GM18873 (cell line): ENCODE measurements around the gene PLA2G2F.
"Not testable (repeated sequence)": the region's sequence is repeated elsewhere in the genome, so short reads cannot be mapped to it uniquely, and the experiment has no call there.

Experiments used
- ATAC-seq: cut with Tn5 transposase; IDR thresholded peaks from one replicate; pipeline ENCODE4 v1.9.1; 2021; ENCODE audit warnings: mild to moderate bottlenecking, moderate library complexity, moderate number of reproducible peaks; ENCODE audit not compliant: unreplicated experiment, low FRiP score

PLA2G2F gene

DNA sequence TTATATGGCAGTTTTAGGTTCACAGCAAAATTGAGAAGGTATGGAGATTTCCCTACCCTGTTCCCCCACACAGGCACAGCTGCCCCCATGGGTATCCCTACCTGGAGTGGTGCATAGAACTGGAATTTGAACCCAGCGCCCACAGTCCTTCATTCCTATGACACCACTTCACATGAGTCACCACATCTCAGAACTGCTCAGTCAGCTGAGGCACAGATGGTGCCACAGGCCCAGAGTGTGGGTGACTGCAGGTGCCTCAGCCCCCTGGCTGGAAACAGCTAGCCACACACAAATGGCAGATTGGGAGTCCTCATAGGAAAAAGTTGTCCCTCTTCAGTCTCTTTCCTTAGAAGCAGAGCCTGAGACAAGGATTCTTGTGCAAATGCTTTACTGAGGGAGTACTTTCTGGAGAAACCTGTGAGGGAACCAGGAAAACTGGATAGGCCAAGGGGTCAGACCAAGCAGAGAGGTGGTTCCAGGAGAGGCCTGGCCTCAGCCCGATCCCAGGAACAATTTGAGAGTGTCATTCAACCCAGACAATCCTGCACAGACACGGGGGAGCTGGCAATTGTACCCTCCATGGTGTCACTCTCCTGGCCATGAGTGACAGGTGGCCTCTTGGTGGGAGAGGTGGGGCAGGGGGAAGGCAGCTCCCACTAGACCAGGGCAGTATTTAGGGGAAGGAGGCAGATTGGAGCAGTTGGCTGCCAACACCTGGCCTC, 26.7 kb upstream of the PLA2G2F start:
- no peak for ATAC-seq

- ATAC-seq, result no peak
Measured at GRCh38 chr1:20114021-20114648, 25.0 kb upstream of the PLA2G2F start.

DNA sequence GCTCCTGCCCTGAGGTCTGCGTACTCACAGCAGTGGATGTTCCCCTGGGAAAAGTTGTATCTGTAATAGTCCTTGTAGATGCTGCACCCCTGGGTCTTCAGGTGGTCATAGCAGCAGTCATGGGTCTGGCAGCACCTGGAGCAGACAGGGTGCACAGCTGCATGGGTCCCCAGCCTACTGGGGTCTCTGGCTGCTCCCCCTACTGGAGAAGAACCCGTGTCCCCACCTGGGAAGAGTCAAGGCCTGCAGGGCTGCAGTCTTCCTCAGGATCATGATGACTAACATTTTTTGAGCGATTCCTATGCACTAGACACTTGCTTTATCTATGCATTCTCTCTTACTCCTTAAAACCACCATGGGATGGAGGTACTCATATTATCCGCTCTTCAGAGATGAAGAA, 23.6 kb upstream of the PLA2G2F start:
- no peak for ATAC-seq

- no peak for ATAC-seq
Measured at GRCh38 chr1:20115916-20116315, 23.2 kb upstream of the PLA2G2F start.

DNA sequence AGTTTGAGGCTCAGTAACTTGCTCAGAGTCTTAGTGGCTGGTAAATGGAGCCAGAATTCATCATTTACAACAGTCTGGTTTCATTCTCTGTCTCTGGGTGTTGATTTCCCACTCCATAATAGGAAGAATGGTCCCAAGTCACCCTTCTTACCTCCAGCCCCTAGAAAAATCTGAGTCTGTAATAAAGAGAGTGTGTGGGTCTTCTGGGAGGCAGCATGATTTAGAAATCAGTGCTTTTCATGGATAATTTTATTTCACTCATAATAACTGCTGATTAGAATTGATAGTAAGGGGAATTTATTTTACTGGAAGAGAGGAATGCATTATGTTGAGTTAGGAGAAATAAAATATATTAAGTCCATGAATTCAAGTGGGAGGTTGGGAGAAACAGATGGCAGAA, 21.9 kb upstream of the PLA2G2F start:
- no peak for ATAC-seq

DNA sequence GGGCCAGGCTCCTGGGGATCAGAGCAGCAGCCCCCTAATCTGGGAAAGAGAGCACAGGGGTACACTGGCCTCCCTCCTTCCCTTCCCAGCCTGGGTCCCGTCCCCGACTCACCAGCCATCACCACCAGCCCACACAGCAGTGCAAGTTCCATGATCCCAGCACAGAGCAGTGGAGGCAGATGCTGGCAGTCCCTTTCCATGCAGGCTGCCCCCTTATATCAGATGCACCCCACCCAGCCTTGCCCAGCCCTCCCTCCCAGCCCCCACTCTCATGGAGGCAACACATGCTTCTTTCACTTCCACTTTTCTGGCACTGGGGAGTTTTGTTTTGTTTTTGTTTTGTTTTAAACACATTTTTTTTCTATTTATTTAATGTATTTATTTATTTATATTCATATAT, 19.8 kb upstream of the PLA2G2F start, which contains the start of gene PLA2G2D:
TSS of gene PLA2G2D (minus strand) at position 190 of the 400 bp plus-strand sequence. CDS start at position 152, 38 bp downstream.
- no peak for ATAC-seq

GRCh38 chr1:20120796-20121195, 18.3 kb upstream of the PLA2G2F start:
- no peak for ATAC-seq

- no peak for ATAC-seq
Measured at GRCh38 chr1:20123722-20124455, 15.2 kb upstream of the PLA2G2F start.

DNA sequence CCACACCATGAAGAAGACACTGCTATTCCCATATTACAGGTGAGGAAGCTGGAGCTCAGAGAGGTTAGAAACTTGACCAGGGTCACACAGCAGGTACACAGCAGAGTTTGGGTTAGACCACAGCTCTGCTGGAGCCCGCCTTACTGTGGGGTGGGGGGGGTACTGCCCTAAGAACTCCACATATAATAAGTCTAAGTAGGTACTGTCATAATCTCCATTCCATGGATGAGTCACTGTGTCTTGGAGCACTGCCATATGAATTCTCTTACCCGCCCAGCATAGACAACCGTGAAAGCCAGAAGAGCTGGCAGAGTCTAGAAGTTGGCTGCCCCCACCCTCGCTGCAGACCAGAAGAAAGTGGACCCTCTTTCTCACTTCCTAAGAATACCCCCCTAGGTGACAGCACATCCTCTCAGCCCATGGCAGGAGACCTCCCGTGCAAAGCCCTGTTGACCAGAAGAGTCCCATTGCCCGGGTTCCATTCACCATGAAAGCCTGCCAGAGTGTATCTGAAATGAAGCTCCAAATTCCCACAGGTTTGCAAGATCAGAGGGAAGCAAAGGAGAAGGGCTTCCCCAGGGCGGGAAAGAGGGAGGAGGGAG, 14.6 kb upstream of the PLA2G2F start:
- no peak for ATAC-seq

- no peak for ATAC-seq
Measured at GRCh38 chr1:20125100-20125499, 14.0 kb upstream of the PLA2G2F start.

GRCh38 chr1:20126041-20126805, 12.9 kb upstream of the PLA2G2F start:
- ATAC-seq, result no peak

GRCh38 chr1:20126806-20127440, 12.2 kb upstream of the PLA2G2F start:
- ATAC-seq, result no peak

- not testable (repeated sequence) for ATAC-seq
Measured at GRCh38 chr1:20130518-20130917, 8.6 kb upstream of the PLA2G2F start.

- no peak for ATAC-seq
Measured at GRCh38 chr1:20134995-20135394, 4.1 kb upstream of the PLA2G2F start.

GRCh38 chr1:20136249-20136648, 2.9 kb upstream of the PLA2G2F start:
- no peak for ATAC-seq

DNA sequence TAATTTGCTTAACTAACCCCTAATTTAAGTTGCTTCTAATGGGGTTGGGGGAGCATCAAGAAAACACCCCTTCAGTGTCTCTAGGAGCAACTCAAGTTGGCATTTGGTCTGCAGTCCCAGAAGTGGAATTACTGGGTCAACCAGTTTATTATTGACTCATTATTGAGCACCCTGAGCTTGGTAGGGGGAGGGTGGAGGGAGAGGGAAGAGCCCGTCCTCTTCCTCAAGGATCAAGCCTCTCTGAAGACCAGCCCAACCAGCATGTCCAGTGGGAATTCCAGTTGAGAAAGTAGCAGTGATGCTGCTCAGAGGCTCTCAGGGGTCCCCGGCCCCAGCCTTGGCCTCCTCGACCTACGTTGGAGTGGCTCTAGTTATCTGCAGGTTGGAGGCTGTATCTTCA, 2.1 kb upstream of the PLA2G2F start:
- ATAC-seq, result no peak

DNA sequence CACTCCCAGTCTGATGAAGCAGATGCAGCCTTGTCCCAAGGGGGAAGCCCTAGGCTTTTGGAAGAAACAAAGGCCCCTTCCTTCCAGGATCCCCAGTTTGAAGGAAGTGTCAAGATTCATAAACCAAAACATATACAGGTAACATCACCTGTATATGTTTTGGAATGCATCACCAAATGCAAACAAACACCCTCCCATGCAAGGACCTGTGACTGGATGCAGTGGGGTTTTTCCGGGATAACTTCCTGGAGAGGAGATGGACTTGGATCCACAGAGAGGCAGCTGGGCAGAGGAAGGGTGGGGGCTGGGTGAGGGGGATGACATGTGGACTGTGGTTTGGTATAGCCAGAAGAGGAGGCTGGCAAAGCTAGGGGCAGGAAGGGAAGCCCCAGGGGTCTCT, 1.5 kb upstream of the PLA2G2F start:
- no peak for ATAC-seq

- no peak for ATAC-seq
Measured at GRCh38 chr1:20138346-20138745, 777 bp upstream of the PLA2G2F start.

- no peak for ATAC-seq
Measured at GRCh38 chr1:20139776-20140612, 871 bp downstream of the PLA2G2F start.
